ENCODE data around the gene FRMD4A.
A peak's percentile ranks its signal among the peaks of the same experiment; 100 is the strongest.

FRMD4A gene

GRCh38 chr10:13853854-13854253 is 476.9 kb downstream of the FRMD4A start:
- H3K9me3 ChIP-seq (ENCODE audit: control insufficient read depth, insufficient read depth, low read length): no peaks in the 10 kb centered on the region
- H3K27ac ChIP-seq (ENCODE audit: low read depth, low read length): 0 out of 2 replicates have a peak overlapping the region, but pooled peaks have one; percentile 14
- 0 out of 2 replicates have a peak, but pooled peaks cover 3% of the 10 kb centered on the region for H3K27me3 ChIP-seq (ENCODE audit: control insufficient read depth, low read length)
- H3K4me2 ChIP-seq (ENCODE audit: low read length): peak overlapping the region; percentile 38
- TF ChIP-seq, protein P1, sequence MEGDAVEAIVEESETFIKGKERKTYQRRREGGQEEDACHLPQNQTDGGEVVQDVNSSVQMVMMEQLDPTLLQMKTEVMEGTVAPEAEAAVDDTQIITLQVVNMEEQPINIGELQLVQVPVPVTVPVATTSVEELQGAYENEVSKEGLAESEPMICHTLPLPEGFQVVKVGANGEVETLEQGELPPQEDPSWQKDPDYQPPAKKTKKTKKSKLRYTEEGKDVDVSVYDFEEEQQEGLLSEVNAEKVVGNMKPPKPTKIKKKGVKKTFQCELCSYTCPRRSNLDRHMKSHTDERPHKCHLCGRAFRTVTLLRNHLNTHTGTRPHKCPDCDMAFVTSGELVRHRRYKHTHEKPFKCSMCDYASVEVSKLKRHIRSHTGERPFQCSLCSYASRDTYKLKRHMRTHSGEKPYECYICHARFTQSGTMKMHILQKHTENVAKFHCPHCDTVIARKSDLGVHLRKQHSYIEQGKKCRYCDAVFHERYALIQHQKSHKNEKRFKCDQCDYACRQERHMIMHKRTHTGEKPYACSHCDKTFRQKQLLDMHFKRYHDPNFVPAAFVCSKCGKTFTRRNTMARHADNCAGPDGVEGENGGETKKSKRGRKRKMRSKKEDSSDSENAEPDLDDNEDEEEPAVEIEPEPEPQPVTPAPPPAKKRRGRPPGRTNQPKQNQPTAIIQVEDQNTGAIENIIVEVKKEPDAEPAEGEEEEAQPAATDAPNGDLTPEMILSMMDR (IDR thresholded peaks at IDR 0.05; ENCODE audit: low read depth, low read length, poor library complexity, severe bottlenecking): no peak
- no peak for TF ChIP-seq EZH2phosphoT487 (IDR thresholded peaks at IDR 0.05; ENCODE audit: borderline replicate concordance, low read length)
- no peaks in the 10 kb centered on the region for H3K9me2 ChIP-seq (replicated peaks; ENCODE audit: control insufficient read depth, low read length)
- H3F3A ChIP-seq (ENCODE audit: control insufficient read depth, insufficient read depth): no peaks in the 10 kb centered on the region
- peaks cover 23% of the 10 kb centered on the region for H3K4me1 ChIP-seq (ENCODE audit: control insufficient read depth, low read length)
- H3K79me2 ChIP-seq (ENCODE audit: control insufficient read depth, low read length): no peaks in the 10 kb centered on the region
- no peaks in the 10 kb centered on the region for H4K20me1 ChIP-seq (ENCODE audit: control insufficient read depth, insufficient read depth, low read depth, low read length)
- no peak overlapping the region for H3K4me3 ChIP-seq (ENCODE audit: low read length)
- H3K36me3 ChIP-seq (ENCODE audit: control insufficient read depth, low read length): no peaks in the 10 kb centered on the region

GRCh38 chr10:13852872-13853271 is 477.9 kb downstream of the FRMD4A start:
- Histone ChIP-seq H3K4me2 (ENCODE audit: low read length) (no peak overlapping the region), H3K9me3 (ENCODE audit: control insufficient read depth, insufficient read depth, low read length) (no peaks in the 10 kb centered on the region), H3K27ac (ENCODE audit: low read depth, low read length) (no peak overlapping the region), H3K36me3 (ENCODE audit: control insufficient read depth, low read length) (no peaks in the 10 kb centered on the region), H3K9me2 (replicated peaks; ENCODE audit: control insufficient read depth, low read length) (no peaks in the 10 kb centered on the region), H3K79me2 (ENCODE audit: control insufficient read depth, low read length) (no peaks in the 10 kb centered on the region), H3K27me3 (ENCODE audit: control insufficient read depth, low read length) (0 out of 2 replicates have a peak, but pooled peaks cover 8% of the 10 kb centered on the region), H3K4me3 (ENCODE audit: low read length) (no peak overlapping the region), H3F3A (ENCODE audit: control insufficient read depth, insufficient read depth) (no peaks in the 10 kb centered on the region), H3K4me1 (ENCODE audit: control insufficient read depth, low read length) (peaks cover 25% of the 10 kb centered on the region), H4K20me1 (ENCODE audit: control insufficient read depth, insufficient read depth, low read depth, low read length) (no peaks in the 10 kb centered on the region)
- TF ChIP-seq, protein P1 (IDR thresholded peaks at IDR 0.05; ENCODE audit: low read depth, low read length, poor library complexity, severe bottlenecking): no peak
- no peak for TF ChIP-seq EZH2phosphoT487 (IDR thresholded peaks at IDR 0.05; ENCODE audit: borderline replicate concordance, low read length)

DNA sequence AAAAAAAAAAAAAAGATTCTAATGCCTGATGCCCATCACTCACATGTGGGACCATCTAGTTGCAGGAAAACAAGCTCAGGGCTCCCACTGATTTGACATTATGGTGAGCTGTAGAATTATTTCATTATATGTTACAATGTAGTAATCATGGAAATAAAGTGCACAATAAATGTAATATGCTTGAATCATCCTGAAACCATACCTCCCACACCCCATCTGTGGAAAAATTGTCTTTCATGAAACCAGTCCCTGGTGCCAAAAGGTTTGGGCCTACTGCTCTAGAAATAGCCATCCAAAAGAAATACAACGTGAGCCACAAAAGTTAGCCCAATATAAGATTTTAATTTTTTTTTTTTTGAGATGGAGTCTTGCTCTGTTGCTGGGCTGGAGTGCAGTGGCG is 478.8 kb downstream of the FRMD4A start:
- no peak overlapping the region for H3K27ac ChIP-seq (ENCODE audit: low read depth, low read length)
- no peaks in the 10 kb centered on the region for H3K9me2 ChIP-seq (replicated peaks; ENCODE audit: control insufficient read depth, low read length)
- H3K27me3 ChIP-seq (ENCODE audit: control insufficient read depth, low read length): 0 out of 2 replicates have a peak, but pooled peaks cover 8% of the 10 kb centered on the region
- no peak overlapping the region for H3K4me3 ChIP-seq (ENCODE audit: low read length)
- no peaks in the 10 kb centered on the region for H3K36me3 ChIP-seq (ENCODE audit: control insufficient read depth, low read length)
- no peaks in the 10 kb centered on the region for H3K9me3 ChIP-seq (ENCODE audit: control insufficient read depth, insufficient read depth, low read length)
- H4K20me1 ChIP-seq (ENCODE audit: control insufficient read depth, insufficient read depth, low read depth, low read length): no peaks in the 10 kb centered on the region
- H3F3A ChIP-seq (ENCODE audit: control insufficient read depth, insufficient read depth): no peaks in the 10 kb centered on the region
- H3K79me2 ChIP-seq (ENCODE audit: control insufficient read depth, low read length): no peaks in the 10 kb centered on the region
- peaks cover 26% of the 10 kb centered on the region for H3K4me1 ChIP-seq (ENCODE audit: control insufficient read depth, low read length)
- no peak overlapping the region for H3K4me2 ChIP-seq (ENCODE audit: low read length)
- no peak for TF ChIP-seq EZH2phosphoT487 (IDR thresholded peaks at IDR 0.05; ENCODE audit: borderline replicate concordance, low read length)
- TF ChIP-seq, protein P1 (IDR thresholded peaks at IDR 0.05; ENCODE audit: low read depth, low read length, poor library complexity, severe bottlenecking): no peak
